GM10266 (cell line): ENCODE data around the gene GNB5.
A peak's percentile ranks its signal among the peaks of the same experiment; 100 is the strongest.

ENCODE experiments used
- DNase-seq: peaks from one replicate; pipeline ENCODE4 v3.0.0; 2012; ENCODE audit errors: extremely low spot score
- CTCF ChIP-seq: IDR thresholded peaks from 2 replicates; pipeline ENCODE4 v1.5.1; 2012; ENCODE audit warnings: mild to moderate bottlenecking, low read depth; ENCODE audit not compliant: control insufficient read depth, insufficient read depth; ENCODE audit errors: missing control alignments

Gene GNB5

GRCh38 chr15:52109559-52110451 lies 81.4 kb downstream of the GNB5 start:
- DNase-seq, result peak; percentile 72
- no peak for TF ChIP-seq CTCF

GRCh38 chr15:52107238-52107637 lies 84.0 kb downstream of the GNB5 start:
- TF ChIP-seq CTCF, result no peak
- no peak for DNase-seq

- TF ChIP-seq CTCF, result no peak
- DNase-seq, result no peak
Observed at GRCh38 chr15:52106641-52107040, 84.6 kb downstream of the GNB5 start.

GRCh38 chr15:52105846-52106245 lies 85.3 kb downstream of the GNB5 start:
- TF ChIP-seq CTCF, result no peak

GRCh38 chr15:52104532-52105004 lies 86.6 kb downstream of the GNB5 start:
- no peak for TF ChIP-seq CTCF
- DNase-seq, result no peak

More at GRCh38 chr15:52105846-52106245, 85.3 kb downstream of the GNB5 start:
- no peak for DNase-seq

- no peak for TF ChIP-seq CTCF
- DNase-seq, result peak; percentile 78
Observed at GRCh38 chr15:52103217-52104207, 87.7 kb downstream of the GNB5 start.
